Measurements from ENCODE around the gene CAMTA1. TPM values are rescaled to one million over a fixed set of nuclear protein-coding genes. Genes with fewer than 3 reads are reported as not detected.

The CAMTA1 gene
- polyA plus RNA-seq, 1 of the 3 experiments (the other 2 are of a cell fraction) = 63.1 TPM

GRCh38 chr1:7008331-7008730 is 223.1 kb downstream of the CAMTA1 start:
- Histone ChIP-seq H3K4me2 (no peak overlapping the region), H3K79me2 (ENCODE audit: insufficient read depth) (no peaks in the 10 kb centered on the region), H3K27me3 (ENCODE audit: insufficient read depth) (no peaks in the 10 kb centered on the region), H3K9me2 (no peaks in the 10 kb centered on the region), H3F3A (replicated peaks; ENCODE audit: insufficient read depth) (no peaks in the 10 kb centered on the region), H3K27ac (ENCODE audit: low read depth in 2 of 2, low read length in 1 of 2) (no peak overlapping the region), H4K20me1 (ENCODE audit: insufficient read depth) (no peaks in the 10 kb centered on the region), H3K4me1 (ENCODE audit: control insufficient read depth in 1 of 2, insufficient read depth in 2 of 2, low read depth in 1 of 2, low read length in 1 of 2) (no peaks in the 10 kb centered on the region), H3K4me3 (ENCODE audit: low read depth in 2 of 2, low read length in 1 of 2) (no peak overlapping the region), H2AFZ (ENCODE audit: low read depth) (no peak overlapping the region), H3K36me3 (replicated peaks in 1 of 2; ENCODE audit: control insufficient read depth in 1 of 2, insufficient read depth in 2 of 2, low read length in 1 of 2) (no peaks in the 10 kb centered on the region), H3K9ac (no peak overlapping the region), H3K9me3 (no peaks in the 10 kb centered on the region)
- CTCF ChIA-PET = interaction anchor here (1.3 kb wide), 1 partner anchor 280 kb away, joined by 3 read pairs; no protein-coding TSS in a partner anchor
- POLR2A ChIA-PET = no interaction called here
- no peak for TF ChIP-seq CTCF (IDR thresholded peaks at IDR 0.05)
- no peak for TF ChIP-seq EP300 (IDR thresholded peaks at IDR 0.05; ENCODE audit: borderline replicate concordance in 1 of 2, low read depth in 1 of 2, low read length in 1 of 2)
- TF ChIP-seq TCF12 (IDR thresholded peaks at IDR 0.05) = no peak
- no peak for TF ChIP-seq TEAD4 (IDR thresholded peaks at IDR 0.05; ENCODE audit: borderline replicate concordance, insufficient read depth)
- TF ChIP-seq GABPA (IDR thresholded peaks at IDR 0.05; ENCODE audit: low read depth) = no peak
- no peak for TF ChIP-seq ZBTB33 (IDR thresholded peaks at IDR 0.05; ENCODE audit: borderline replicate concordance, low read depth)
- TF ChIP-seq SMC3 (IDR thresholded peaks at IDR 0.05; ENCODE audit: low read depth, low read length) = no peak
- no peak for TF ChIP-seq GATA2 (CRISPR knock-in tag; IDR thresholded peaks at IDR 0.05)
- no peak for TF ChIP-seq USF2 (IDR thresholded peaks at IDR 0.05; ENCODE audit: borderline replicate concordance, low read depth, low read length)
- no peak for TF ChIP-seq FOXJ3 (CRISPR knock-in tag; IDR thresholded peaks at IDR 0.05)
- TF ChIP-seq NRF1 (IDR thresholded peaks at IDR 0.05; ENCODE audit: low read depth, low read length) = no peak
- TF ChIP-seq TAF1 (IDR thresholded peaks at IDR 0.05; ENCODE audit: borderline replicate concordance, low read depth, low read length) = no peak
- no peak for TF ChIP-seq SIN3A (IDR thresholded peaks at IDR 0.05; ENCODE audit: borderline replicate concordance, low read depth, low read length)
- TF ChIP-seq RAD21 (IDR thresholded peaks at IDR 0.05; ENCODE audit: low read length) = no peak
- no peak for TF ChIP-seq FOSL2 (IDR thresholded peaks at IDR 0.05; ENCODE audit: borderline replicate concordance, low read depth)
- no peak for TF ChIP-seq REST (IDR thresholded peaks at IDR 0.05; ENCODE audit: low read depth, low read length)
- TF ChIP-seq MEF2A (IDR thresholded peaks at IDR 0.05; ENCODE audit: borderline replicate concordance, low read depth) = no peak
- no peak for TF ChIP-seq EZH2phosphoT487 (IDR thresholded peaks at IDR 0.05; ENCODE audit: borderline replicate concordance, low read depth)
- no peak for TF ChIP-seq ELF1 (IDR thresholded peaks at IDR 0.05)
- no peak for TF ChIP-seq RFX5 (IDR thresholded peaks at IDR 0.05; ENCODE audit: low read length)
- no peak for DNase-seq
- WGBS (ENCODE audit: low lambda C conversion rate) = 67% methylated on average over 7 of the region's 10 CpGs
